Trophoblast cell (in vitro differentiated cells and primary cell): ENCODE results near the gene DNAH10.

Experiments
- DNase-seq, 2 donors: peaks; one replicate each; pipeline ENCODE4 v3.0.0-alpha.2; 2016
- H2AFZ ChIP-seq: 2 replicates; pipeline ENCODE4 v1.6.1; 2013; ENCODE audit warnings: low read length, moderate library complexity, mild to moderate bottlenecking; ENCODE audit not compliant: insufficient read depth, poor library complexity
- H2AK5ac ChIP-seq: 2 replicates; pipeline ENCODE4 v1.6.1; 2013; ENCODE audit warnings: mild to moderate bottlenecking, low read length
- H2BK120ac ChIP-seq: 2 replicates; pipeline ENCODE4 v1.6.1; 2013; ENCODE audit warnings: low read length, mild to moderate bottlenecking, moderate library complexity; ENCODE audit not compliant: insufficient read depth, poor library complexity
- H2BK12ac ChIP-seq: 2 replicates; pipeline ENCODE4 v1.6.1; 2013; ENCODE audit warnings: mild to moderate bottlenecking, low read length, moderate library complexity
- H2BK5ac ChIP-seq: 2 replicates; pipeline ENCODE4 v1.6.1; 2013; ENCODE audit warnings: low read length, low read depth, moderate library complexity, mild to moderate bottlenecking; ENCODE audit not compliant: poor library complexity
- H3K14ac ChIP-seq: 2 replicates; pipeline ENCODE4 v1.6.1; 2013; ENCODE audit warnings: mild to moderate bottlenecking, low read length
- H3K18ac ChIP-seq: 2 replicates; pipeline ENCODE4 v1.6.1; 2013; ENCODE audit warnings: mild to moderate bottlenecking, low read length
- H3K23ac ChIP-seq: 2 replicates; pipeline ENCODE4 v1.6.1; 2013; ENCODE audit warnings: low read length
- H3K27ac ChIP-seq: 2 replicates; pipeline ENCODE4 v1.5.1; 2013; ENCODE audit warnings: low read depth, mild to moderate bottlenecking, inconsistent platforms, low read length, moderate library complexity
- H3K27me3 ChIP-seq: 2 replicates; pipeline ENCODE4 v1.6.1; 2013; ENCODE audit warnings: inconsistent platforms, mild to moderate bottlenecking, low read length, moderate library complexity; ENCODE audit not compliant: insufficient read depth
- H3K36me3 ChIP-seq, 2 experiments: 1 replicate in 1 of 2; 2 replicates in 1 of 2; pipeline ENCODE4 v1.6.1; 2013; ENCODE audit warnings: low read length in 2 of 2, mild to moderate bottlenecking in 2 of 2, moderate library complexity in 1 of 2; ENCODE audit not compliant: insufficient read depth in 2 of 2, control insufficient read depth in 1 of 2
- H3K4ac ChIP-seq: 2 replicates; pipeline ENCODE4 v1.6.1; 2013; ENCODE audit warnings: low read depth, mild to moderate bottlenecking, low read length, moderate library complexity
- H3K4me1 ChIP-seq, 2 experiments: 1 replicate in 1 of 2; 2 replicates in 1 of 2; pipeline ENCODE4 v1.6.1; 2013; ENCODE audit warnings: low read length in 2 of 2, mild to moderate bottlenecking in 2 of 2, moderate library complexity in 1 of 2; ENCODE audit not compliant: insufficient read depth in 2 of 2, control insufficient read depth in 1 of 2
- H3K4me2 ChIP-seq: 2 replicates; pipeline ENCODE4 v1.6.1; 2013; ENCODE audit warnings: inconsistent platforms, mild to moderate bottlenecking, low read length, moderate library complexity
- H3K4me3 ChIP-seq: 2 replicates; pipeline ENCODE4 v1.5.1; 2013; ENCODE audit warnings: mild to moderate bottlenecking, low read depth, low read length, inconsistent platforms
- H3K79me1 ChIP-seq: one replicate; pipeline ENCODE4 v1.6.1; 2013; ENCODE audit warnings: low read length
- H3K79me2 ChIP-seq: 2 replicates; pipeline ENCODE4 v1.6.1; 2013; ENCODE audit warnings: low read length, mild to moderate bottlenecking; ENCODE audit not compliant: control insufficient read depth, insufficient read depth, poor library complexity
- H3K9ac ChIP-seq: 2 replicates; pipeline ENCODE4 v1.6.1; 2013; ENCODE audit warnings: mild to moderate bottlenecking, low read length
- H3K9me3 ChIP-seq: 2 replicates; pipeline ENCODE4 v1.6.1; 2013; ENCODE audit warnings: low read depth, mild to moderate bottlenecking, control low read depth, inconsistent platforms, low read length; ENCODE audit not compliant: insufficient read depth
- H4K12ac ChIP-seq: 2 replicates; pipeline ENCODE4 v1.6.1; 2013; ENCODE audit warnings: low read depth, mild to moderate bottlenecking, low read length, moderate library complexity
- H4K8ac ChIP-seq: 2 replicates; pipeline ENCODE4 v1.6.1; 2013; ENCODE audit warnings: low read depth, mild to moderate bottlenecking, low read length, moderate library complexity
- H4K91ac ChIP-seq: one replicate; pipeline ENCODE4 v1.6.1; 2013; ENCODE audit warnings: low read depth, mild to moderate bottlenecking, low read length, moderate library complexity
- WGBS: extraction: QIAGEN DNeasy Blood & Tissue Kit; methylation state at CpG from one replicate; pipeline ENCODE4 v1.1.7; 2013; ENCODE audit warnings: missing lambda C conversion rate; ENCODE audit not compliant: insufficient read length, insufficient coverage; ENCODE audit errors: extremely low coverage; 5-methylcytosine and 5-hydroxymethylcytosine counted together

Gene DNAH10

GRCh38 chr12:123907726-123908476 is 145.8 kb downstream of the DNAH10 start:
- H3K14ac ChIP-seq, result peak overlapping the region; percentile 73
- H3K23ac ChIP-seq, result no peak overlapping the region
- DNase-seq, result no peak
- H3K9me3 ChIP-seq, result no peaks in the 10 kb centered on the region
- no peaks in the 10 kb centered on the region for H3K27me3 ChIP-seq
- peak overlapping the region; percentile 8 for H4K12ac ChIP-seq
- H3K27ac ChIP-seq, result peak overlapping the region; percentile 75
- WGBS, result no CpG with 5 or more reads among the region's 12 CpGs
- H2BK5ac ChIP-seq, result peak overlapping the region; percentile 77
- peaks cover 2% of the 10 kb centered on the region for H3K79me2 ChIP-seq
- peaks cover 11% of the 10 kb centered on the region for H3K79me1 ChIP-seq
- no peak overlapping the region for H3K4me3 ChIP-seq
- no peak overlapping the region for H2AFZ ChIP-seq
- peak overlapping the region; percentile 89 for H4K91ac ChIP-seq
- H3K18ac ChIP-seq, result peak overlapping the region; percentile 43
- H2AK5ac ChIP-seq, result peak overlapping the region; percentile 37
- no peaks in the 10 kb centered on the region for H3K36me3 ChIP-seq
- H4K8ac ChIP-seq, result peak overlapping the region; percentile 15
- H3K4me1 ChIP-seq, result peaks cover 11 to 17% of the 10 kb centered on the region in 2 experiments
- peak overlapping the region; percentile 61 for H2BK12ac ChIP-seq
- no peak overlapping the region for H3K9ac ChIP-seq
- peak overlapping the region; percentile 21 for H3K4me2 ChIP-seq
- peak overlapping the region; percentile 92 for H2BK120ac ChIP-seq
- peak overlapping the region; percentile 12 for H3K4ac ChIP-seq

GRCh38 chr12:123908884-123909725 is 147.0 kb downstream of the DNAH10 start:
- peaks cover 2% of the 10 kb centered on the region for H3K79me2 ChIP-seq
- no peak overlapping the region for H2AK5ac ChIP-seq

GRCh38 chr12:123910057-123910456 is 148.0 kb downstream of the DNAH10 start:
- no peak overlapping the region for H3K27ac ChIP-seq
- no peaks in the 10 kb centered on the region for H3K36me3 ChIP-seq
- H4K8ac ChIP-seq, result no peak overlapping the region
- no peak overlapping the region for H2AFZ ChIP-seq
- H3K9ac ChIP-seq, result no peak overlapping the region
- H3K4me1 ChIP-seq, result peaks cover 16 to 23% of the 10 kb centered on the region in 2 experiments
- H3K27me3 ChIP-seq, result no peaks in the 10 kb centered on the region
- no peak overlapping the region for H4K91ac ChIP-seq
- H3K18ac ChIP-seq, result no peak overlapping the region
- H3K4me2 ChIP-seq, result no peak overlapping the region
- H2BK120ac ChIP-seq, result no peak overlapping the region
- no peak overlapping the region for H2BK5ac ChIP-seq
- H3K79me1 ChIP-seq, result peaks cover 17% of the 10 kb centered on the region
- H3K4ac ChIP-seq, result no peak overlapping the region
- no peak overlapping the region for H2AK5ac ChIP-seq
- no CpG with 5 or more reads among the region's 8 CpGs for WGBS
- no peak for DNase-seq
- no peak overlapping the region for H3K23ac ChIP-seq
- no peak overlapping the region for H3K4me3 ChIP-seq
- no peak overlapping the region for H2BK12ac ChIP-seq
- H3K9me3 ChIP-seq, result peaks cover 2% of the 10 kb centered on the region
- no peak overlapping the region for H4K12ac ChIP-seq
- H3K14ac ChIP-seq, result no peak overlapping the region
- H3K79me2 ChIP-seq, result peaks cover 2% of the 10 kb centered on the region

More at GRCh38 chr12:123908884-123909725, 147.0 kb downstream of the DNAH10 start:
- no CpG with 5 or more reads among the region's 37 CpGs for WGBS
- Histone ChIP-seq H3K36me3 (no peaks in the 10 kb centered on the region), H3K4ac (no peak overlapping the region), H2BK12ac (peak overlapping the region; percentile 10), H4K8ac (no peak overlapping the region), H3K9ac (no peak overlapping the region), H3K27me3 (no peaks in the 10 kb centered on the region), H3K23ac (no peak overlapping the region), H3K14ac (no peak overlapping the region), H3K4me3 (peak overlapping the region; percentile 20), H3K79me1 (peaks cover 11% of the 10 kb centered on the region), H4K91ac (peak overlapping the region; percentile 89), H3K18ac (no peak overlapping the region), H3K27ac (no peak overlapping the region), H2AFZ (no peak overlapping the region), H4K12ac (no peak overlapping the region), H3K4me1 (peaks cover 11 to 17% of the 10 kb centered on the region in 2 experiments), H2BK120ac (peak overlapping the region; percentile 1), H3K9me3 (no peaks in the 10 kb centered on the region), H3K4me2 (no peak overlapping the region), H2BK5ac (no peak overlapping the region)
- no peak for DNase-seq

GRCh38 chr12:123910761-123911193 is 148.7 kb downstream of the DNAH10 start:
- Histone ChIP-seq H2BK5ac (no peak overlapping the region), H2AFZ (no peak overlapping the region), H3K4me3 (no peak overlapping the region), H3K9ac (no peak overlapping the region), H3K4me1 (peaks cover 16 to 26% of the 10 kb centered on the region in 2 experiments), H3K79me1 (peaks cover 19% of the 10 kb centered on the region), H3K4ac (no peak overlapping the region), H3K9me3 (peaks cover 2% of the 10 kb centered on the region), H4K12ac (no peak overlapping the region), H2BK120ac (no peak overlapping the region), H2AK5ac (no peak overlapping the region), H4K8ac (no peak overlapping the region), H2BK12ac (no peak overlapping the region), H3K27ac (no peak overlapping the region), H3K27me3 (no peaks in the 10 kb centered on the region), H3K79me2 (peaks cover 2% of the 10 kb centered on the region), H3K14ac (no peak overlapping the region), H3K23ac (no peak overlapping the region), H4K91ac (no peak overlapping the region), H3K36me3 (no peaks in the 10 kb centered on the region), H3K4me2 (no peak overlapping the region), H3K18ac (no peak overlapping the region)
- no CpG with 5 or more reads among the region's 5 CpGs for WGBS
- DNase-seq, result peak in 1 of 2 donors; percentile 38
